HEK293T (cell line): ENCODE data around the gene NFIA.

Experiments used
- CTCF ChIA-PET: fragments of 350-600 bp; formaldehyde crosslinking; extraction: SDS; loops from one replicate; lab custom pipeline; 2021; ENCODE audit warnings: antibody characterized with exemption, inconsistent platforms; lab: Yijun Ruan, JAX
- POLR2A ChIA-PET: fragments of 350-600 bp; formaldehyde crosslinking; extraction: SDS; loops from one replicate; lab custom pipeline; 2020; ENCODE audit warnings: antibody characterized with exemption, inconsistent platforms; lab: Yijun Ruan, JAX
- DNase-seq: peaks from one replicate; pipeline ENCODE4 v3.0.0; 2012; ENCODE audit warnings: mixed read lengths; ENCODE audit errors: extremely low spot score
- ARNT ChIP-seq: fragments of 450-650 bp; IDR thresholded peaks from 2 replicates; pipeline ENCODE4 v1.6.1; 2017; ENCODE audit warnings: mild to moderate bottlenecking
- BHLHE40 ChIP-seq: fragments of 450-650 bp; IDR thresholded peaks from 2 replicates; pipeline ENCODE4 v1.6.1; 2016; ENCODE audit warnings: mild to moderate bottlenecking, moderate library complexity, borderline replicate concordance
- CTBP1 ChIP-seq: fragments of 450-650 bp; IDR thresholded peaks from 2 replicates; pipeline ENCODE4 v1.6.1; 2016; ENCODE audit warnings: borderline replicate concordance
- ELF4 ChIP-seq: fragments of 450-650 bp; IDR thresholded peaks from 2 replicates; pipeline ENCODE4 v1.6.1; 2017; ENCODE audit warnings: antibody characterized with exemption
- FOXA1 ChIP-seq: fragments of 450-650 bp; IDR thresholded peaks from 2 replicates; pipeline ENCODE4 v1.6.1; 2016; ENCODE audit warnings: mild to moderate bottlenecking
- FOXK2 ChIP-seq: fragments of 450-650 bp; IDR thresholded peaks from 2 replicates; pipeline ENCODE4 v1.6.1; 2016; ENCODE audit warnings: mild to moderate bottlenecking
- FOXM1 ChIP-seq: fragments of 450-650 bp; IDR thresholded peaks from 2 replicates; pipeline ENCODE4 v1.6.1; 2017; ENCODE audit warnings: mild to moderate bottlenecking, borderline replicate concordance
- HDGF ChIP-seq: fragments of 450-650 bp; IDR thresholded peaks from 2 replicates; pipeline ENCODE4 v1.6.1; 2017; ENCODE audit warnings: antibody characterized with exemption, borderline replicate concordance
- L3MBTL2 ChIP-seq: fragments of 450-650 bp; conservative IDR thresholded peaks from 2 replicates; pipeline ENCODE4 v1.6.1; 2016; ENCODE audit warnings: mild to moderate bottlenecking
- LEF1 ChIP-seq: fragments of 450-650 bp; IDR thresholded peaks from 2 replicates; pipeline ENCODE4 v1.6.1; 2017; ENCODE audit warnings: mild to moderate bottlenecking, borderline replicate concordance
- NFRKB ChIP-seq: fragments of 450-650 bp; IDR thresholded peaks from 2 replicates; pipeline ENCODE4 v1.6.1; 2016; ENCODE audit warnings: mild to moderate bottlenecking, moderate library complexity
- PKNOX1 ChIP-seq: fragments of 450-650 bp; IDR thresholded peaks from 2 replicates; pipeline ENCODE4 v1.6.1; 2016
- SP1 ChIP-seq: fragments of 450-650 bp; IDR thresholded peaks from 2 replicates; pipeline ENCODE4 v1.6.1; 2017
- SUZ12 ChIP-seq: fragments of 450-650 bp; IDR thresholded peaks from 2 replicates; pipeline ENCODE4 v1.6.1; 2016; ENCODE audit warnings: mild to moderate bottlenecking
- TARDBP ChIP-seq: fragments of 450-650 bp; IDR thresholded peaks from 2 replicates; pipeline ENCODE4 v1.6.1; 2016
- ZNF384 ChIP-seq: fragments of 450-650 bp; IDR thresholded peaks from 2 replicates; pipeline ENCODE4 v1.6.1; 2016

The NFIA gene

DNA sequence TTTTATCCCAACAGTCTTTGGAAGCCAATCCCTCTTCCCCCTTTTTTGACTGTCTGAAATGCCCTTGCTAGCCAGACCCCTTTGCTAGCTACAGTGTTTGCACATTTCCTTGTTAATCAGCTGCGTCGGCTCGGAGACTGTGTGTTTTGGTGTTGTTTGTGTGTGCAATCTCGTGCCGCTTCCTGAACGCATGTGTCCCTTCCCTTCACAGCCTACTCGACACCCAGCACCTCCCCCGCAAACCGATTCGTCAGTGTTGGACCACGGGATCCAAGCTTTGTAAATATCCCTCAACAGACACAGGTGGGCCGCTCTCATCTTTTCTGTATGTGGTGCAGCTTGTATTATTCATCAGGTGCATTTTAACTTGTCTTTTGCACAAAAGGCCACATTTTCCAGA is 343.9 kb downstream of the NFIA start:
- CTCF ChIA-PET: interaction anchor here (0.6 to 1.2 kb wide), 3 partner anchors 28 to 72 kb away, joined by 3 to 4 read pairs (median 3); no protein-coding TSS in a partner anchor
- POLR2A ChIA-PET: no interaction called here
- DNase-seq: no peak
- TF ChIP-seq L3MBTL2: no peak
- no peak for TF ChIP-seq FOXA1

GRCh38 chr1:61426885-61427284 is 344.5 kb downstream of the NFIA start:
- TF ChIP-seq SP1 (no peak), ZNF384 (no peak), LEF1 (no peak), SUZ12 (no peak), FOXA1 (no peak), HDGF (no peak), FOXM1 (no peak), BHLHE40 (no peak), NFRKB (no peak), L3MBTL2 (no peak), ELF4 (no peak), ARNT (no peak), PKNOX1 (no peak), TARDBP (no peak)
- ChIA-PET POLR2A (no interaction called here), CTCF (interaction anchor here (1.2 kb wide), 1 partner anchor 29 kb away, joined by 3 read pairs; no protein-coding TSS in a partner anchor)
- DNase-seq: no peak

- ChIA-PET POLR2A (no interaction called here), CTCF (no interaction called here)
- no peak for DNase-seq
- TF ChIP-seq PKNOX1: no peak
- no peak for TF ChIP-seq BHLHE40
- no peak for TF ChIP-seq HDGF
- TF ChIP-seq ELF4: no peak
- TF ChIP-seq FOXM1: no peak
- no peak for TF ChIP-seq TARDBP
- TF ChIP-seq ZNF384: no peak
- no peak for TF ChIP-seq L3MBTL2
- no peak for TF ChIP-seq FOXK2
- no peak for TF ChIP-seq NFRKB
- no peak for TF ChIP-seq CTBP1
Measured at GRCh38 chr1:61427510-61427909, 345.1 kb downstream of the NFIA start.

- CTCF ChIA-PET: no interaction called here
- no peak for DNase-seq
- POLR2A ChIA-PET: no interaction called here
- TF ChIP-seq CTBP1: no peak
- TF ChIP-seq SUZ12: no peak
- no peak for TF ChIP-seq ZNF384
- no peak for TF ChIP-seq PKNOX1
- no peak for TF ChIP-seq L3MBTL2
Measured at GRCh38 chr1:61428146-61428545, 345.8 kb downstream of the NFIA start.

- DNase-seq: no peak
- no peak for TF ChIP-seq FOXK2
- TF ChIP-seq ELF4: no peak
- no peak for TF ChIP-seq FOXA1
- TF ChIP-seq PKNOX1: no peak
- no peak for TF ChIP-seq ZNF384
- no peak for TF ChIP-seq SUZ12
- TF ChIP-seq LEF1: no peak
- ChIA-PET CTCF (interaction anchor here (0.6 to 0.9 kb wide), 2 partner anchors 390 to 454 kb away, joined by 3 to 4 read pairs; no protein-coding TSS in a partner anchor), POLR2A (no interaction called here)
Measured at GRCh38 chr1:61432616-61433388, 350.4 kb downstream of the NFIA start.

DNA sequence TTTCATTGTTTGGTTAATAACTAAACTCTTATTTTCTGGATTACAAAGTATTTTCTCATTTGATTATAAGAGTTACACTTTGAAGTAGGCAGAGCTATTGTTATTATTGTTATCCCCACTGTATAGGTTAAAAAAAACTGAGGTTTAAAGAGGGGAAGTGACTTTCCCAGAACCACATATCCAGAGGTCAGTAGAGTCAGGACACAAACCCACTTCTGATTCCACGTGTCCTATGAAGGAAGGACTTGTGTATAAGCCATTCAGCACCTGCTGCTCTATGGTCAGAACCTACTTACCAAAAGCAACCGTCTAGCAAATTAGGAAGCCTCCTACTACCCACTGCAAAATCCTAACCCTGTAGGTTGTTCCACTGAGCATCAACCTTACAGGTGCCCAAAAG is 351.3 kb downstream of the NFIA start:
- no peak for DNase-seq
- ChIA-PET POLR2A (no interaction called here), CTCF (interaction anchor here (0.9 kb wide), 1 partner anchor 454 kb away, joined by 4 read pairs; no protein-coding TSS in a partner anchor)
- TF ChIP-seq BHLHE40: no peak
- TF ChIP-seq NFRKB: no peak
- TF ChIP-seq CTBP1: no peak
- no peak for TF ChIP-seq ARNT
- TF ChIP-seq SUZ12: no peak
- no peak for TF ChIP-seq SP1
- no peak for TF ChIP-seq FOXK2
- no peak for TF ChIP-seq LEF1
- TF ChIP-seq L3MBTL2: no peak
- TF ChIP-seq FOXM1: no peak
